ENCODE results near the gene BRI3BP.

- TF ChIP-seq CTCF (IDR thresholded peaks at IDR 0.05; ENCODE audit: low read depth, low read length) (no peak), POLR2A (IDR thresholded peaks at IDR 0.05; ENCODE audit: extremely low read depth, insufficient read length) (no peak), MAX (IDR thresholded peaks at IDR 0.05; ENCODE audit: low read depth, low read length) (no peak)
Observed at GRCh38 chr12:125004621-125005020, 11.2 kb downstream of the BRI3BP start.

All from NB4 (cell line).